Subcutaneous adipose tissue (tissue), 4 donors: ENCODE results near the gene STAT6. TPM values are rescaled to one million over a fixed set of nuclear protein-coding genes. Genes with fewer than 3 reads are reported as not detected.

Source experiments
- CTCF ChIP-seq: fragments of 450-650 bp; IDR thresholded peaks from one replicate; pipeline ENCODE4 v1.5.1; 2016; ENCODE audit warnings: low read depth, mild to moderate bottlenecking, control low read depth, antibody characterized with exemption, moderate library complexity
- total RNA-seq, 4 donors: library from RNA; depleted of rRNA; stranded (reverse); fragments of >200 nt; gene quantifications; one replicate each; pipeline ENCODE4 v1.1.0, GENCODE V29; 2016

The STAT6 gene
- total RNA-seq, 4 donors from 2014 or later = 87.2 to 154 (median 131) TPM

- TF ChIP-seq CTCF = no peak
These were observed 24.6 kb upstream of the STAT6 start for GRCh38 chr12:57135527-57136326.

- no peak for TF ChIP-seq CTCF
These were observed 23.8 kb upstream of the STAT6 start for GRCh38 chr12:57134949-57135348.

- no peak for TF ChIP-seq CTCF
These were observed 22.8 kb upstream of the STAT6 start for GRCh38 chr12:57133916-57134315.

- TF ChIP-seq CTCF = no peak
These were observed 21.9 kb upstream of the STAT6 start for GRCh38 chr12:57133013-57133569.

- no peak for TF ChIP-seq CTCF
These were observed 21.0 kb upstream of the STAT6 start for GRCh38 chr12:57131896-57132744.

GRCh38 chr12:57130941-57131340 is 19.8 kb upstream of the STAT6 start:
- no peak for TF ChIP-seq CTCF

- no peak for TF ChIP-seq CTCF
These were observed 18.7 kb upstream of the STAT6 start for GRCh38 chr12:57129889-57130288.
